GM13976 (cell line): ENCODE results near the gene DLL1.
"Not testable (repeated sequence)": the region's sequence is repeated elsewhere in the genome, so short reads cannot be mapped to it uniquely, and the experiment has no call there.

Experiments
- DNase-seq: peaks from one replicate; pipeline ENCODE4 v3.0.0; 2012; ENCODE audit warnings: low spot score
- CTCF ChIP-seq: IDR thresholded peaks from 2 replicates; pipeline ENCODE4 v1.5.1; 2012; ENCODE audit warnings: borderline replicate concordance, mild to moderate bottlenecking; ENCODE audit not compliant: insufficient read depth; ENCODE audit errors: extremely low read depth, missing control alignments, control extremely low read depth
- in situ Hi-C: fragments of 300-500 bp; cut with MboI; formaldehyde crosslinking; loops from one replicate; pipeline ENCODE4 v1.12.0; 2022; ENCODE audit warnings: low sequenced_read_pairs, mixed read lengths, inconsistent platforms; ENCODE audit not compliant: unreplicated experiment

Gene DLL1

DNA sequence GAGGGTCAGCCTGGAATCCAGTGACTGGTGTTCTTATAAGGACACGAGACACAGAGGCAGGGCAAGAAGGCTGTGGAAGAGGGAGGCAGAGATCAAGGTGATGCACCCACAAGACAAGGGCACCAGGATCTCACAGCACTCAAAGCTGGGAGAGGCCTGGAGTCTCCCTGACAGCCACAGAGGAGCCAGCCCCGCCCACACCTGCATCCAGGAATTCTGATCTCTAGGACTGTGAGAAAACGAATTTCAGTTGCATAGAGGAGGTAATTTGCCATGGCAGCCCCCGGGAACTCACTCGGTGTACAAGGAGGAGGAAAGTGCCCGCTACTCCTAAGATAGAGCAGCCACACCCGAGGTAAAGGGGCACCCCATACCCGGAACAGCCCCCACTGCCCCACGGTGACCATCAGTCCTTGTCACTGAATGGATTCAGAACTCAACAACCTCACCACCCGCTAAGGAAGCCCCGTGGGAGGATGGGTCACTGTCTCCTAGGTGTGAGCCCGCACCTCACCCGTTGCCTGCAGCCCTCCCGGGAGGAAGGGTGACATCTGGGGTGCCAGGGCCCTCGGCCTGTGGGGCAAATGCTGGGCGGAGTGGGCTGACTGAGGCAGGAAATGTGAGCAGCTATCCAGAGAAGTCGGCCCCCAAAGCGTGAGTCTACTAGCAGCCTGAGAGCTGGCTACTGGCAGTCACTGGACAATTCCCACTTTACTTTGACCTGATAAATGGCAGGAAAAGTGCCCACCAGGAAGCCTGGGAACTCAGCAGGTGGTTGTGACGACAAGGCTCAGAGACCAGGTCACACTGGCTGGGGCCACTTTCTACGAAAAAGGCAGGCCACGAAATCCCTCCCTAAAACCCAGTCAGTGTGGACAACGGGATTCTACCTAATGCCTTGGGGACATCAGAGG lies 22.4 kb downstream of the DLL1 start:
- DNase-seq, result no peak
- TF ChIP-seq CTCF, result no peak
- in situ Hi-C loops, result no loop called here

DNA sequence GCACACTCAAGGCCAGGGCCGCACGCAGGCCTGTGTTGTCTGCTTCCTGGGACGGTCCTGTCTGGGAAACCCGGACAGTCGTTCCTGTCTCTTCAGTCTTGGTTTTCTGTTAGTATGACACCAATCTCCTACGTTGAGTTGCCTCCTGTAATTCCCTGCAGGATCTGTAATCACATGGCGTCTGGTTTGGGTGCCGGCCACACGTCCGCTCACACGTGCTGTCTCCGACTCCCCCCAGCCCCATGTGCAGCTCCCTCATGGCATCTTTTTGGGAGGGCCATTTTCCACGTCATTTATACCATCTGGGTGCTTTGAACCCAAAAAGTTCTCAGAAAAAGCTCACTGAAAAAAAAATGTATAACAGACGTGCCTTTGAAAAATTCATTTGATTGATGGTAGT lies 23.2 kb downstream of the DLL1 start:
- DNase-seq, result no peak
- no peak for TF ChIP-seq CTCF
- in situ Hi-C loops, result no loop called here

DNA sequence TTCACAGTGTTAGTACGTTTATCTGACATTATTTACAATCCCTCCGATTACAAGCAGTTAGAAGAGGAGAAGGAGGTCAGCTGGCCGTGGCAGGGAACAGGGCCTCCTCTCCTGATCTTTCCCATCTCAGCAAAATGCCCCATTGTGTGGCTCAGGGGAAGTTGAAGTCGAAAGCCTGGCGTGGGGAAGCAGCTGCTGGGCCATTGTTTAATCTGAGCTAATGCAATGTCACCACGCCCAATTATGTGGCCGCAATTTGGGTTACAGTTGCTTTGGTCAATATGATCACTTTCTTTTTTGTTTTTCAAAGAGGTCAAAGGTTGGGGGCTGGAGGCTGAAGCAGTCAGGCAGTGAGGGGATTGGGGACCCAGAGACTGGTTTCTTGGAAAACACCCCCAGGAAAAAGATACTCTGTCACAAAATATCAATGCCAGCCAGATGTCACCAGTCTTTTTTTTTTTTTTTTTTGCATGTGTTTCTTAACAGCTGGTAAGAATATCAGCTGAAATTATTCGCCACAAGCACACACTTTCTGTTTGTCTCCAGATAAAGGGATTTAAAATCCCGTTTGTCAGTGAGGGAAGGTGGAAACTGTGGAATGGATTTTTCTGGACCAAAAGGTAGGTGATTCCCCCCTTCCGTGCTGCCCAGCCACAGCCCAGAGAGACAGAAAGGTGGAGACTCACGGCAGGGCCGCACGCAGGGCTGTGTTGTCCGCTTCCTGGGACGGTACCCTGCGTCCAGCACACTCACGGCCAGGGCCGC lies 24.6 kb downstream of the DLL1 start:
- no peak for DNase-seq
- in situ Hi-C loops, result no loop called here

GRCh38 chr6:170265655-170266054 lies 25.2 kb downstream of the DLL1 start:
- in situ Hi-C loops, result no loop called here
- no peak for DNase-seq
- TF ChIP-seq CTCF, result no peak

More for the DNA sequence above, 24.6 kb downstream of the DLL1 start:
- TF ChIP-seq CTCF, result no peak

DNA sequence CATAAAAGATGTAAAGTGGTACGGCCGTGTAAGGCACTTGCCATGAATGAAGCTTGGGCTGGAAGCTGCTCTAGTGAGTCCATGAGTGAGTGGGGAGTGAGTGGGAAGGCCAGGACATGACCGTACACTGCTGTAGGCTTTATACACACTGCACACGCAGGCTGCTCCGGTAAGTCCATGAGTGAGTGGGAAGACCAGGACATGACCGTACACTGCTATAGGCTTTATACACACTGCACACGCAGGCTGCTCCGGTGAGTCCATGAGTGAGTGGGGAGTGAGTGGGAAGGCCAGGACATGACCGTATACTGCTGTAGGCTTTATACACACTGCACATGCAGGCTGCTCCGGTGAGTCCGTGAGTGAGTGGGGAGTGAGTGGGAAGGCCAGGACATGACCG lies 26.2 kb downstream of the DLL1 start:
- in situ Hi-C loops, DNase-seq: not testable (repeated sequence)

DNA sequence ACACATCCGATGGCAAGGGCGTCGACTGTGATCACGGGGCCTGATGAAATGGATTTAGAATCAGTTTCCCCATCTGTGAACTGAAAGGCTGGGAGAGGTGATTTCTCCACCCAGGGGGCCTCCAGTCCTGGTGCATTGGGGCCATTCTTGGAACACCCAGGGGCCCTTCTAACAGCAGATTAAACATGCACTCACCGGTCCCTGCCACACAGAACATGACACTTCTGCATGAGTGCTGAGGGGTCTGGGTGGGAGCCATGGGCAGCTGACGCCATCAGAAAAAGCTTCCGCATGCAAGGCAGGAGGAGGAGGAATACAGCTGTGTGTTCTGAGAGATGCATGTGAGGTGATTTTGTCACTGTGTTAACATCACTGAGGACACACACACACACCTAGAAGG lies 26.8 kb downstream of the DLL1 start:
- in situ Hi-C loops, result no loop called here
- TF ChIP-seq CTCF, result no peak

DNA sequence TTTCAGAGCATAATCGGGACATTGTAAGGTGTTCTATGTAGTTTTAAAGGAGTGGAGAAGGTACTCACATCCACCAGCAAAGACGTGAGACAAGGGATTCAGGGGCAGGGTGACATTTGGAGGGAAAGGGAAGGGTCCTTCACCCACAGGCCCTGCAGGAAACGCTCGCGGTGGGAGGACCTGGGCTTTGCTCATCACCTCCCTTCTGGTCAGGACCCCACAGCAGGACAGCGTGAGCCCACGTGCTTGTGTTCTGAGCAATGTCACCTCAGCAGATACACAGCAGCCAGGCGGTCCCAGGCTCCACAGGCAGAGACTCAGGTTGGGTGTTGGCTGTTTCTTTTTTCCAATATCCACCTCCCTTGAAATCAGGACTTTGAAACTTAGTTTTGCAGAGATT lies 27.5 kb downstream of the DLL1 start:
- DNase-seq, result no peak
- TF ChIP-seq CTCF, result no peak
- in situ Hi-C loops, result no loop called here

More for the DNA sequence above, 26.8 kb downstream of the DLL1 start:
- no peak for DNase-seq
